Neural progenitor cell (in vitro differentiated cells): Measurements from ENCODE around the gene DNAJC19. TPM values are rescaled to one million over a fixed set of nuclear protein-coding genes. Genes with fewer than 3 reads are reported as not detected.
"Not testable (repeated sequence)": the region's sequence is repeated elsewhere in the genome, so short reads cannot be mapped to it uniquely, and the experiment has no call there.

Source experiments
- DNase-seq: peaks from one replicate; pipeline ENCODE4 v3.0.0-alpha.2; 2016; ENCODE audit warnings: low spot score
- H2AFZ ChIP-seq: fragments of 200-600 bp; sonication (generic); replicated peaks from 2 replicates; pipeline ENCODE4 v1.6.1; 2016; ENCODE audit warnings: antibody characterized with exemption
- H3F3A ChIP-seq: fragments of 200-600 bp; sonication (generic); 2 replicates; pipeline ENCODE4 v1.6.1; 2016; ENCODE audit warnings: antibody characterized with exemption, low read depth
- H3K27ac ChIP-seq: fragments of 200-600 bp; sonication (generic); 2 replicates; pipeline ENCODE4 v1.5.1; 2016; ENCODE audit warnings: mild to moderate bottlenecking
- H3K27me3 ChIP-seq: fragments of 200-600 bp; sonication (generic); 2 replicates; pipeline ENCODE4 v1.6.1; 2016; ENCODE audit warnings: mild to moderate bottlenecking, moderate library complexity
- H3K36me3 ChIP-seq: fragments of 200-600 bp; sonication (generic); 2 replicates; pipeline ENCODE4 v1.5.1; 2016
- H3K4me1 ChIP-seq: fragments of 200-600 bp; sonication (generic); 2 replicates; pipeline ENCODE4 v1.6.1; 2016; ENCODE audit warnings: mixed run types
- H3K4me2 ChIP-seq: fragments of 200-600 bp; sonication (generic); 2 replicates; pipeline ENCODE4 v1.6.1; 2016
- H3K4me3 ChIP-seq: fragments of 200-600 bp; sonication (generic); 2 replicates; pipeline ENCODE4 v1.5.1; 2016
- H3K79me2 ChIP-seq: fragments of 200-600 bp; sonication (generic); 2 replicates; pipeline ENCODE4 v1.6.1; 2016; ENCODE audit warnings: low read depth
- H3K9ac ChIP-seq: fragments of 200-600 bp; sonication (generic); 2 replicates; pipeline ENCODE4 v1.6.1; 2016
- H3K9me3 ChIP-seq: fragments of 200-600 bp; sonication (generic); 2 replicates; pipeline ENCODE4 v1.5.1; 2016; ENCODE audit warnings: low read depth
- H4K20me1 ChIP-seq: fragments of 200-600 bp; sonication (generic); 2 replicates; pipeline ENCODE4 v1.6.1; 2016; ENCODE audit warnings: low read depth
- H3K27ac Mint-ChIP-seq: 3 replicates; pipeline ENCODE4 v1.8.0; 2021; ENCODE audit warnings: mixed read lengths
- H3K27me3 Mint-ChIP-seq: 2 replicates; pipeline ENCODE4 v1.8.0; 2022; ENCODE audit warnings: low read depth, mild to moderate bottlenecking, inconsistent platforms, moderate library complexity, mixed read lengths; ENCODE audit not compliant: insufficient read depth
- H3K36me3 Mint-ChIP-seq: 3 replicates; pipeline ENCODE4 v1.8.0; 2021; ENCODE audit warnings: mixed read lengths
- H3K4me1 Mint-ChIP-seq: 3 replicates; pipeline ENCODE4 v1.8.0; 2021; ENCODE audit warnings: mixed read lengths
- H3K4me3 Mint-ChIP-seq: 3 replicates; pipeline ENCODE4 v1.8.0; 2021; ENCODE audit warnings: mild to moderate bottlenecking, moderate library complexity, mixed read lengths
- H3K9me3 Mint-ChIP-seq: 3 replicates; pipeline ENCODE4 v1.8.0; 2020; ENCODE audit warnings: mixed read lengths
- EZH2 ChIP-seq: fragments of 200-600 bp; sonication (generic); IDR thresholded peaks from 2 replicates; pipeline ENCODE4 v1.6.1; 2017; ENCODE audit warnings: antibody characterized with exemption, mild to moderate bottlenecking, moderate library complexity
- EZH2phosphoT487 ChIP-seq: fragments of 200-600 bp; sonication (generic); IDR thresholded peaks from 2 replicates; pipeline ENCODE4 v1.6.1; 2017; ENCODE audit warnings: antibody characterized with exemption
- total RNA-seq: library from RNA; depleted of rRNA; stranded (reverse); fragments of >200 nt; gene quantifications from 2 replicates; pipeline ENCODE4 v1.2.3, GENCODE V29; 2015; ENCODE audit warnings: low replicate concordance
- TF ChIP-seq, protein P1 (sequence below): fragments of 200-600 bp; sonication (generic); IDR thresholded peaks from 2 replicates; pipeline ENCODE4 v1.5.1; 2017; ENCODE audit warnings: antibody characterized with exemption, mild to moderate bottlenecking

Gene DNAJC19
- total RNA-seq, 1 donor from 2014 or later = 108 TPM

DNA sequence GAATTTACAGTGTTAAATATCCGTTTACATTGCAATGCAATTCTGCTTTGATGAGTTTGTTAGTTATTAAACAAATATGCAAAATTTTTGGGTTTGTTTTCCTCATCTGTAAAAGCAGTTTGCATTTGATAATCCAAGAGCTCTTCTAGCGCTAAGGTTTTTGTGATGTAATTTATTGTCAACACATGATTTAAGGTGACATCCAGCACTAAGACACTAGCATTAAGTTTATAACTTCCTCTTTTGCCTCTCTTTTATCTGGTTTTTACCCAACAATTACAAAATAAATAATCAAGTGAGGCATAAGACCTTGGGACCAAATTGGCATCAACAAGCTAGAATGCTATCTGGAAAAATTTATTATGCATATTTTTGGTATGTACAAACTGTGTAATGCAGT is 969 bp upstream of the DNAJC19 start:
- H3K4me3 Mint-ChIP-seq = peak overlapping the region; percentile 98

DNA sequence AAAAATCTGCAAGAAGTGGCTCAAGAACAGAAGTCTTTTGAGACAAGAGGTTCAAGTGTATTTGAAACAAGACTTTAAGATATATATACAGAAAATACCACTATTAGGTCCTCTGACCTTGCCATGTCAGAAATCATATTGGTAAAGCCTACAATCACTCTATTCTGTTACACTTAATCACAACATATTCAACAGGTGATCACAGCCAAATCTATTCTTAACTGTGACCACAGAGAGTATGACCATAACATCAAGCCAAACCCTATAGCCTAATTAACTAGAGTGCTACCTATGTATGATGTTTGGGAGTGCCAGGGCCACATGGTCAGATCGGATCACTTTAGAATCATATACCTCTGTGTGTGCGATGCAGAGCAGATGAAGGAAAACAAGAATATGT is 2.2 kb downstream of the DNAJC19 start:
- no peaks in the 10 kb centered on the region for H4K20me1 ChIP-seq
- DNase-seq = no peak
- H3K9me3 ChIP-seq = no peaks in the 10 kb centered on the region
- H3K36me3 Mint-ChIP-seq = peaks cover 7% of the 10 kb centered on the region
- peaks cover 13% of the 10 kb centered on the region for H3K36me3 ChIP-seq
- H3K4me1 ChIP-seq = peaks cover 30% of the 10 kb centered on the region
- H2AFZ ChIP-seq = no peak overlapping the region
- H3K9me3 Mint-ChIP-seq = no peaks in the 10 kb centered on the region
- peaks cover 2% of the 10 kb centered on the region for H3K27me3 Mint-ChIP-seq
- peaks cover 31% of the 10 kb centered on the region for H3K79me2 ChIP-seq
- peaks cover 8% of the 10 kb centered on the region for H3K4me1 Mint-ChIP-seq
- TF ChIP-seq, protein P1, sequence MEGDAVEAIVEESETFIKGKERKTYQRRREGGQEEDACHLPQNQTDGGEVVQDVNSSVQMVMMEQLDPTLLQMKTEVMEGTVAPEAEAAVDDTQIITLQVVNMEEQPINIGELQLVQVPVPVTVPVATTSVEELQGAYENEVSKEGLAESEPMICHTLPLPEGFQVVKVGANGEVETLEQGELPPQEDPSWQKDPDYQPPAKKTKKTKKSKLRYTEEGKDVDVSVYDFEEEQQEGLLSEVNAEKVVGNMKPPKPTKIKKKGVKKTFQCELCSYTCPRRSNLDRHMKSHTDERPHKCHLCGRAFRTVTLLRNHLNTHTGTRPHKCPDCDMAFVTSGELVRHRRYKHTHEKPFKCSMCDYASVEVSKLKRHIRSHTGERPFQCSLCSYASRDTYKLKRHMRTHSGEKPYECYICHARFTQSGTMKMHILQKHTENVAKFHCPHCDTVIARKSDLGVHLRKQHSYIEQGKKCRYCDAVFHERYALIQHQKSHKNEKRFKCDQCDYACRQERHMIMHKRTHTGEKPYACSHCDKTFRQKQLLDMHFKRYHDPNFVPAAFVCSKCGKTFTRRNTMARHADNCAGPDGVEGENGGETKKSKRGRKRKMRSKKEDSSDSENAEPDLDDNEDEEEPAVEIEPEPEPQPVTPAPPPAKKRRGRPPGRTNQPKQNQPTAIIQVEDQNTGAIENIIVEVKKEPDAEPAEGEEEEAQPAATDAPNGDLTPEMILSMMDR = no peak
- TF ChIP-seq EZH2 = no peak
- no peak for TF ChIP-seq EZH2phosphoT487
- no peak overlapping the region for H3K4me2 ChIP-seq
- no peaks in the 10 kb centered on the region for H3K27me3 ChIP-seq
- peaks cover 26% of the 10 kb centered on the region for H3F3A ChIP-seq
- no peak overlapping the region for H3K9ac ChIP-seq
- H3K4me3 ChIP-seq = no peak overlapping the region
- H3K4me3 Mint-ChIP-seq = peak overlapping the region; percentile 24
- H3K27ac Mint-ChIP-seq = no peak overlapping the region
- H3K27ac ChIP-seq = no peak overlapping the region

More for the DNA sequence above, 969 bp upstream of the DNAJC19 start:
- Histone ChIP-seq H4K20me1 (no peaks in the 10 kb centered on the region), H3K27ac (no peak overlapping the region), H3F3A (peaks cover 6% of the 10 kb centered on the region), H3K27me3 (no peaks in the 10 kb centered on the region), H3K4me2 (peak overlapping the region; percentile 95), H3K4me3 (peak overlapping the region; percentile 67), H3K9ac (peak overlapping the region; percentile 52), H3K36me3 (no peaks in the 10 kb centered on the region), H3K9me3 (no peaks in the 10 kb centered on the region), H3K4me1 (peaks cover 30% of the 10 kb centered on the region), H2AFZ (peak overlapping the region; percentile 64), H3K79me2 (peaks cover 31% of the 10 kb centered on the region)
- Mint-ChIP-seq H3K27me3 (peaks cover 6% of the 10 kb centered on the region), H3K9me3 (no peaks in the 10 kb centered on the region), H3K4me1 (peaks cover 11% of the 10 kb centered on the region), H3K36me3 (peaks cover 5% of the 10 kb centered on the region), H3K27ac (no peak overlapping the region)
- no peak for DNase-seq
- TF ChIP-seq EZH2phosphoT487 = no peak
- no peak for TF ChIP-seq EZH2
- TF ChIP-seq, protein P1 = no peak

DNA sequence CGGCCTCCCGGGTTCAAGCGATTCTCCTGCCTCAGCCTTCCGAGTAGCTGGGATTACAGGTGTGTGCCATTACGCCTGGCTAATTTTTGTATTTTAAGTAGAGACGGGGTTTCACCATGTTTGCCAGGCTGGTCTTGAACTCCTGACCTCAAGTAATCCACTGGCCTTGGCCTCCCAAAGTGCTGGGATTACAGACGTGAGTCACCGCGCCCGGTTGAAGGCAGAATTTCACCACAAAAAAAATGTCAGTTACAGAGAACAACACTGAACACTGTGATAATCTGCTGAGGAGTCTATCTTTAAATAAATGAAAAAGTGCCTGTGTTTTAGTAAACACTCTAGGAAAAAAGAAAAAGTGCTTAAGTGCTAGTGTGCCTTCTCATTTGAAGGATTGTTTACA is 3.2 kb downstream of the DNAJC19 start:
- H3K9me3 ChIP-seq, H3K27ac Mint-ChIP-seq, H3K9me3 Mint-ChIP-seq, H3K36me3 Mint-ChIP-seq, H3K9ac ChIP-seq, H4K20me1 ChIP-seq, H3K27me3 ChIP-seq, H3K4me3 Mint-ChIP-seq, H2AFZ ChIP-seq, H3K4me3 ChIP-seq, H3K27me3 Mint-ChIP-seq, DNase-seq, H3K4me2 ChIP-seq, H3K4me1 Mint-ChIP-seq, H3K27ac ChIP-seq: not testable (repeated sequence)
- Histone ChIP-seq H3K4me1 (peaks cover 21% of the 10 kb centered on the region), H3K79me2 (peaks cover 31% of the 10 kb centered on the region), H3F3A (peaks cover 36% of the 10 kb centered on the region), H3K36me3 (peaks cover 13% of the 10 kb centered on the region)

DNA sequence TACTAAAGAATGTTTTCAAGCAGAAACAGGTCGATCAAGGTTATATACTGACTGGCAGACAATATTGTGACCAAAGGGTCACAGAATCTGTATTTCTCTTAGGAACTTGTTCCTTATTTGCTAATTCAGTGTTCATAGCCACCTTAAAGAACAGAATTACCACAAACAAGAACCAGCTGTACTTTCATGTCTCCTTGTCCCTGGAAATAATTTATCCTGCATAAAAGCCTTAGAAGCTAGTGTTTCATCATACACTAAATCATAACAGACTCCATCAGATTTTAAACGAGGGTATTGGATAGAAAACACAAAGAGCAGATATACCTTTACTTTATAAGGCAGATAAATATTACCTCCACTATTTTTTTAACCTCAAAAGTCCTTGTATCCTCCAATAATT is 6.4 kb downstream of the DNAJC19 start:
- H3K4me3 ChIP-seq = no peak overlapping the region
- H2AFZ ChIP-seq = no peak overlapping the region
- H3F3A ChIP-seq = peaks cover 60% of the 10 kb centered on the region
- Mint-ChIP-seq H3K9me3 (no peaks in the 10 kb centered on the region), H3K27me3 (no peaks in the 10 kb centered on the region), H3K27ac (peak overlapping the region; percentile 22), H3K36me3 (peaks cover 10% of the 10 kb centered on the region), H3K4me3 (no peak overlapping the region), H3K4me1 (peaks cover 3% of the 10 kb centered on the region)
- H3K4me2 ChIP-seq = no peak overlapping the region
- H3K27ac ChIP-seq = peak overlapping the region; percentile 61
- H3K27me3 ChIP-seq = no peaks in the 10 kb centered on the region
- TF ChIP-seq, protein P1 = no peak
- TF ChIP-seq EZH2phosphoT487 = no peak
- no peak for TF ChIP-seq EZH2
- H3K36me3 ChIP-seq = peaks cover 13% of the 10 kb centered on the region
- peaks cover 2% of the 10 kb centered on the region for H3K4me1 ChIP-seq
- no peaks in the 10 kb centered on the region for H3K9me3 ChIP-seq
- no peaks in the 10 kb centered on the region for H4K20me1 ChIP-seq
- no peak for DNase-seq
- no peak overlapping the region for H3K9ac ChIP-seq
- peaks cover 19% of the 10 kb centered on the region for H3K79me2 ChIP-seq
